H1 (cell line): ENCODE results near the gene TIFAB. TPM values are rescaled to one million over a fixed set of nuclear protein-coding genes. Genes with fewer than 3 reads are reported as not detected.

ENCODE experiments used
- CHD1 ChIP-seq: IDR thresholded peaks from 2 replicates; pipeline ENCODE4 v1.6.1; 2012; ENCODE audit warnings: low read depth, low read length, improper control_type of control experiment
- polyA plus RNA-seq, 7 experiments: library from polyadenylated mRNA; depleted of rRNA in 3 of 7; stranded (reverse) in 5 of 7; unstranded in 2 of 7; fragments of >200 nt in 5 of 7; fragments of 200-250 nt in 2 of 7; gene quantifications; 1 replicate in 5 of 7; 2 replicates in 1 of 7; 4 replicates in 1 of 7; pipeline versions ENCODE4 v1.2.1 to v1.2.3, GENCODE V29; 2011 to 2013; ENCODE audit warnings: missing spikeins in 2 of 7, mixed read lengths in 2 of 7
- total RNA-seq: library from RNA; stranded (reverse); fragmentation: NEBNext Ultra II Directional; extraction: Animal tissue kit (Norgen Biotek cat#: 25700); gene quantifications from 2 replicates; pipeline ENCODE4 v1.2.1, GENCODE V29; 2021
- TF ChIP-seq, protein P1 (sequence below): IDR thresholded peaks from 2 replicates; pipeline ENCODE4 v1.6.1; 2011; ENCODE audit warnings: low read length, improper control_type of control experiment

The TIFAB gene
- total and polyA plus RNA-seq, 2 of the 8 experiments (the other 6 are each of a cell fraction or from before 2014, with no cell fraction given) = not detected

DNA sequence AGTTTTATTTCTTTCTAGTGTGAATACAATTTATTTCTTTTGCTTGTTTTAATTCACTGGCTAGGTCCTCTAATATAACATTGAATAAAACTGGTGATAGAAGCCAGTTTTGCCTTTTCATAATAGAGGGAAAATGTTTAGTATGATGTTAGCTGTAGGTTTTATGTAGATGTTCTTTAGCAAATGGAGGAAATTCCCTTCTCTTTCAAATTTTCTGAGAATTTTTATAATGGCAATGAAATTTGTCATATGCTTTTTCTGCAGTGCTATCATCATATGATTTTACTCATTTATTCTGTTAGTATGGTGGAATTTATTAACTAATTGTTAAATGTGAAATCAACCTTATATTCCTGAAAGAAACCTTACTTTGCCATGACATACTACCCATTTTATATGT lies 35.1 kb downstream of the TIFAB start (continued):
- TF ChIP-seq, protein P1, sequence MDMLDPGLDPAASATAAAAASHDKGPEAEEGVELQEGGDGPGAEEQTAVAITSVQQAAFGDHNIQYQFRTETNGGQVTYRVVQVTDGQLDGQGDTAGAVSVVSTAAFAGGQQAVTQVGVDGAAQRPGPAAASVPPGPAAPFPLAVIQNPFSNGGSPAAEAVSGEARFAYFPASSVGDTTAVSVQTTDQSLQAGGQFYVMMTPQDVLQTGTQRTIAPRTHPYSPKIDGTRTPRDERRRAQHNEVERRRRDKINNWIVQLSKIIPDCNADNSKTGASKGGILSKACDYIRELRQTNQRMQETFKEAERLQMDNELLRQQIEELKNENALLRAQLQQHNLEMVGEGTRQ = no peak
- no peak for TF ChIP-seq CHD1
